SHP77 (cell line): ENCODE results near the gene CERS6.

Experiments
- DNase-seq, 2 experiments: peaks; one replicate each; lab custom pipeline; 2025; lab: John Stamatoyannopoulos, UW

Gene CERS6

GRCh38 chr2:168703926-168704325 is 247.9 kb downstream of the CERS6 start:
- no peak for DNase-seq

- DNase-seq = no peak
These were observed 249.7 kb downstream of the CERS6 start for GRCh38 chr2:168705534-168706470.

- no peak for DNase-seq
These were observed 250.7 kb downstream of the CERS6 start for GRCh38 chr2:168706806-168707205.

GRCh38 chr2:168708080-168708479 is 252.0 kb downstream of the CERS6 start:
- DNase-seq = no peak

- no peak for DNase-seq
These were observed 254.8 kb downstream of the CERS6 start for GRCh38 chr2:168710754-168711467.

- no peak for DNase-seq
These were observed 256.0 kb downstream of the CERS6 start for GRCh38 chr2:168712053-168712452.

- DNase-seq = no peak
These were observed 257.3 kb downstream of the CERS6 start for GRCh38 chr2:168713325-168713724.

GRCh38 chr2:168715849-168716248 is 259.8 kb downstream of the CERS6 start:
- no peak for DNase-seq

GRCh38 chr2:168716839-168717238 is 260.8 kb downstream of the CERS6 start:
- DNase-seq = no peak

- no peak for DNase-seq
These were observed 261.9 kb downstream of the CERS6 start for GRCh38 chr2:168717790-168718502.

GRCh38 chr2:168718622-168719021 is 262.6 kb downstream of the CERS6 start:
- DNase-seq = no peak

GRCh38 chr2:168719446-168719845 is 263.4 kb downstream of the CERS6 start:
- no peak for DNase-seq

- no peak for DNase-seq
These were observed 266.5 kb downstream of the CERS6 start for GRCh38 chr2:168722592-168722991.

GRCh38 chr2:168723275-168723899 is 267.3 kb downstream of the CERS6 start:
- DNase-seq = no peak

- DNase-seq = no peak
These were observed 270.3 kb downstream of the CERS6 start for GRCh38 chr2:168726375-168726774.

- no peak for DNase-seq
These were observed 271.9 kb downstream of the CERS6 start for GRCh38 chr2:168727904-168728470.

- DNase-seq = no peak
These were observed 273.4 kb downstream of the CERS6 start for GRCh38 chr2:168729455-168729854.

GRCh38 chr2:168730344-168730743 is 274.3 kb downstream of the CERS6 start:
- no peak for DNase-seq

- no peak for DNase-seq
These were observed 274.9 kb downstream of the CERS6 start for GRCh38 chr2:168731002-168731401.

- no peak for DNase-seq
These were observed 275.5 kb downstream of the CERS6 start for GRCh38 chr2:168731616-168732015.

GRCh38 chr2:168732100-168732499 is 276.0 kb downstream of the CERS6 start:
- no peak for DNase-seq

GRCh38 chr2:168732506-168732905 is 276.4 kb downstream of the CERS6 start:
- no peak for DNase-seq
